Motor neuron (in vitro differentiated cells): ENCODE results near the gene HEPHL1. TPM values are rescaled to one million over a fixed set of nuclear protein-coding genes. Genes with fewer than 3 reads are reported as not detected.

Source experiments
- ATAC-seq, 8 experiments: fragments of 200-7000 bp; cut with Tn5 transposase; replicated peaks in 6 of 8; 2 replicates each; pipeline ENCODE4 v1.8.0; 2021; ENCODE audit warnings: mild to moderate bottlenecking in 8 of 8, moderate library complexity in 8 of 8
- H3K27ac ChIP-seq, 2 donors: fragments of 250-450 bp; sonication (Bioruptor Pico); 2 replicates each; pipeline ENCODE4 v1.9.0; 2021; ENCODE audit warnings: antibody characterized with exemption in 2 of 2, mild to moderate bottlenecking in 2 of 2, moderate library complexity in 1 of 2
- H3K4me1 ChIP-seq, 2 donors: fragments of 250-450 bp; sonication (Bioruptor Pico); replicated peaks in 1 of 2; 2 replicates each; pipeline ENCODE4 v1.6.1; 2021; ENCODE audit warnings: antibody characterized with exemption in 2 of 2, mild to moderate bottlenecking in 2 of 2, moderate library complexity in 1 of 2
- H3K4me3 ChIP-seq, 5 donors: fragments of 250-450 bp; sonication (Bioruptor Pico); 2 replicates each; pipeline ENCODE4 v1.9.0; 2021; ENCODE audit warnings: antibody characterized with exemption in 5 of 5, mild to moderate bottlenecking in 5 of 5, moderate library complexity in 4 of 5
- WGBS, 10 experiments: fragments of 450-650 bp; shearing (Covaris generic); methylation state at CpG; one replicate each; pipeline ENCODE4 v1.0.0; 2022; 5-methylcytosine and 5-hydroxymethylcytosine counted together
- in situ Hi-C, 9 experiments: fragments of 400-800 bp; cut with MboI; loops; one replicate each; pipeline ENCODE4 v1.15.0; 2021; ENCODE audit warnings: low sequenced_read_pairs in 9 of 9, low pct_unique_long_range_greater_than_20kb in 2 of 9; ENCODE audit not compliant: unreplicated experiment in 9 of 9
- total RNA-seq, 8 experiments: library from RNA; unstranded; fragments of 300-600 nt; gene quantifications; 2 replicates each; pipeline versions ENCODE4 v1.2.3 to v1.2.4, GENCODE V29; 2022

HEPHL1 gene
- total RNA-seq, 8 experiments from 2014 or later = under 0.01 to 0.14 (median 0.09) TPM; not detected in 2

DNA sequence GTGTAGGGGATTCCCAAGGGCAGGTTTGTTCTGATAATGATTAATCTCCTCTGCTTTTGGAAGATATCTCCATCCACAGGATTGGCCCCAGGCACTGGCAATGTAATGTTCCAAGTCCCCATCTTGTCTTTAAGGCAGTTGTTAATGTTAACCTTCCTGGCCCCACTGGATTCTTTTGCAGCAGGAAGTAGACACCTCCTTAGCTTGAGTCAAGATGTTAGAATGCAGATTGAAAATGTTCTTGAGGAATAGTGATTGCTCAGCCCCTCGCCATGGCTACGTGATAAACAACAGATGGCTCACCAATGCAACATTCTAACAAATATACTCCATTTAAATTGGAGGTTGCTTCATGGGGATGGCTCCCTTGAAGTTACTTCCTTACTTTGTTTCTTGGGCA is 7.3 kb downstream of the HEPHL1 start:
- H3K4me1 ChIP-seq = no peaks in the 10 kb centered on the region
- ATAC-seq = peak in 2 of 8 experiments; percentile 98 to 99
- H3K27ac ChIP-seq = no peak overlapping the region
- WGBS, 10 experiments = 0 to 72% (median 29%) methylated on average over 2 of the region's 2 CpGs; no CpG with 5 or more reads in 4 of the 10 experiments
- no peak overlapping the region for H3K4me3 ChIP-seq
- in situ Hi-C loops = no loop called here

DNA sequence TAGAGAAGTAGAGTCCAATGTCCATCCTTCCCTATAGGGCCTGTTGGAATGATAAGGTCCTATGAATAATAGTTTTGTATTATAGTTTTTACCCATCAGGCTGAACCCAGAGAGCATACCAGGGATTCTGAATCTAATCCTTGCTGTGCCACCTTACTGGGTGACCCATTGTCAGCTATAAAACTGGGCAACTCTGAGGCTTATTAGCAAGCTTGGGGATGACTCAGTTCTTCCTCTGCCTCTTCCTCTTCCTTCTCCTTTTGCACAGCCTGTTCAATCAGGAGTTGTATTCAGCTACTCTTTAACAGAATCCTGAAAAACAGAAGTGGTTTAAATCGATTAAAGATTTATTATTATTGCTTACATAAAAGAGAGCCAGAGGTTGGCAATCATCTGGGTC is 8.9 kb downstream of the HEPHL1 start:
- WGBS, 10 experiments = 17 to 78% (median 40%) methylated on average over 1 of the region's 1 CpG; no CpG with 5 or more reads in 5 of the 10 experiments
- no peak for ATAC-seq
- Histone ChIP-seq H3K27ac (no peak overlapping the region), H3K4me1 (no peaks in the 10 kb centered on the region), H3K4me3 (no peak overlapping the region)
- in situ Hi-C loops = no loop called here

DNA sequence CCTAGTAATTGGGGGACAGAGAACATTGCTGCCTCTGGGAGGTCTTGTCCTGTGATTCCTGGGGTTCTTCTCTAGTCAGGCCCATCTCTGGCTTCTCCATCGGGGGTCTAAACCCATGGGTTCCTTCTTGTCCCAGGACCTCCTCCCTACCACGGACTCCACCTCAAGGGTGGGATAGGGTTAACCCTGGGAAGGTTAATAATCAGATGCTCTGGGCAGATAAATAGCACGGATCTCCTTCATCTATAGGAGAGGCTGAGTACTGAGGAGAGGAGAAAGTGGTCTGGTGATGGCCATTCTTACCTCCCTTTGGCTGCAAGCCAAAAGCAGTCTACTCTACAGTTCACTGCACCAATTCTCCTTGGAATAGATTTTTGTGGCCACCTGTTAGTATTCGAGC is 10.5 kb downstream of the HEPHL1 start:
- Histone ChIP-seq H3K27ac (no peak overlapping the region), H3K4me3 (no peak overlapping the region), H3K4me1 (no peaks in the 10 kb centered on the region)
- WGBS, 10 experiments = 0 to 65% (median 29%) methylated on average over 1 to 4 of the region's 4 CpGs; no CpG with 5 or more reads in 4 of the 10 experiments
- ATAC-seq = no peak
- in situ Hi-C loops = no loop called here

DNA sequence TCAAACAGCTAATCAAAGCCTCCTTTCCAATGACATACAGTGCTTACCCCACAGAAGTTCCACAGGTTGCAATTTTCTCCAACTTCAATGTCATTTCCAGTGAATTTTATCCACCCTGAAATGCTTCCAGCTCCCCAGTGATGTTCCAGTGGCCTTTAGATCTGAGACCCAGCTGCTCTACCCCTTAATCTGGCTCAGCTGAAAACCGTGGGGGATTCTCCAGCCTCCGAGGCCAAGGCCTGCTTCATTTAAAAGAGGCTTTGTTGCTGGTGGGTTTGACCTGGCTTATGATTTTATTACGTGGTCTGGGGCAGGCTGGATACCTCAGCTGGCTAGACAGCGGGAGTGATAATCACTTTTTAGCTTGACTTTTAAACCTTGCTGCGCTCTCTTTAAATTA is 10.9 kb downstream of the HEPHL1 start:
- Histone ChIP-seq H3K4me1 (no peaks in the 10 kb centered on the region), H3K27ac (no peak overlapping the region), H3K4me3 (no peak overlapping the region)
- no peak for ATAC-seq
- in situ Hi-C loops = no loop called here
- WGBS, 10 experiments = 35 to 100% (median 80%) methylated on average over 1 to 4 of the region's 5 CpGs; no CpG with 5 or more reads in 1 of the 10 experiments

DNA sequence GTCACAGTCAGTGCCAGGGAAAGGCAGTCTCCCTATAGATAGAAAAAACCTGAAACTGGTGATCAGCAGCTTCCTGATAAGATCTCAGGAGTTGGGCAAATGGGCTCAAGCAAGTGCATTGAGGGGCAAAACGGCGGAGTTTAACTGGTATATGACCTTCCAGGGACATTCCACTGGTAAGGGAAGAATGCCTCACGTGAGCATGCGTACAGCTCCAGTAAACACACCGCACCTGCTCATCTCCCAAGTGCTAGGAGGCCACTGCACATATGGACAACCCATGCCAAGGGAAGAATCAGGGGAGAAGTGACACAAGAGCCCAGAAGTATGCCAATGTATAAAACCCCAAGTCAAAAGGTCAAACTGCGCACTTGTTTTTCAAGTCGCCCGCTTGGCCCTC is 11.6 kb downstream of the HEPHL1 start:
- ATAC-seq = no peak
- no peak overlapping the region for H3K4me3 ChIP-seq
- in situ Hi-C loops = no loop called here

DNA sequence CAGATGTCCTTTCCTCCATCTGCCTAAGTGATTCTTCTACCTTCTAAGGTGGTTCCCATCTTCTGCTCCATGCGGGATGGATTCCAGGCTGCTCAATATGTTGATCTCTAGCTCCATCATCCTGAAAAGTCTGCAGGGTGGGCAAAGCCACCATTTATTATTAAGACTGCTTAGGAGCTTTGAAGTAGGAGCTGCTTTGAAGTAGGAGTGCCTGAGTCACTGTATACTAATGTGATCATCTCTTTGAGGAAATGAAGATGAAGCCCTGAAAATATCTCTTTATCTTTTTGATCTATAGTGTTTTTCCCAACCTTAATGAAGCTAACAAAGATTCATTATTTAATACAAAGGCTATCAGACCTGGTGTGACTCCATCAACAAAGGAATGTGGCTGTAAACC is 13.1 kb downstream of the HEPHL1 start:
- no peak overlapping the region for H3K4me3 ChIP-seq
- in situ Hi-C loops = no loop called here
- no peak for ATAC-seq
- H3K4me1 ChIP-seq = no peaks in the 10 kb centered on the region
- no peak overlapping the region for H3K27ac ChIP-seq
- WGBS, 10 experiments = 0% methylated on average over 1 of the region's 1 CpG; no CpG with 5 or more reads in 6 of the 10 experiments

More for the DNA sequence above, 11.6 kb downstream of the HEPHL1 start:
- Histone ChIP-seq H3K4me1 (no peaks in the 10 kb centered on the region), H3K27ac (no peak overlapping the region)
- 17 to 100% (median 75%) methylated on average over 1 to 8 of the region's 8 CpGs; no CpG with 5 or more reads in 1 of the 10 experiments for WGBS, 10 experiments

DNA sequence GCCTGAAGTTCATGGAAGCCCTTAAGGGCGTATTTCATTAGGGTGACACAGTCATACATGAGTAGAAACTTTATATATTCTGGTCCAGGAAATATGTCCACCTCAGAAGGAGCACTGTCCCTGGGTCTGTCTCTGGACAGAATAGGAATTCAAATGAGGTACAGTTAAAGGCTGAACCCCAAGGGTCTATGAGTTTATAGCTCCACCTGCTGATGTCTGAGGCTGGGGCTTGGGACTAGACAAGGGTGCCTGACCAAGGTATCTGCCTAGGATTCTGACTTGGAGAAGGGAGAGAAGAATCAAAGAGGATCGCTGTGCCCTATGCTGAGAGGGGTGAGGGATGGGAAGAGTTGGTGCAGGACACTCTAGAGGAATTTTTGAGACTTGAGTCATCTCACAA is 14.9 kb downstream of the HEPHL1 start:
- no peak overlapping the region for H3K27ac ChIP-seq
- no peak for ATAC-seq
- WGBS, 10 experiments = 42 to 100% (median 82%) methylated on average over 1 to 2 of the region's 2 CpGs; no CpG with 5 or more reads in 4 of the 10 experiments
- in situ Hi-C loops = no loop called here
- no peaks in the 10 kb centered on the region for H3K4me1 ChIP-seq
- H3K4me3 ChIP-seq = no peak overlapping the region

DNA sequence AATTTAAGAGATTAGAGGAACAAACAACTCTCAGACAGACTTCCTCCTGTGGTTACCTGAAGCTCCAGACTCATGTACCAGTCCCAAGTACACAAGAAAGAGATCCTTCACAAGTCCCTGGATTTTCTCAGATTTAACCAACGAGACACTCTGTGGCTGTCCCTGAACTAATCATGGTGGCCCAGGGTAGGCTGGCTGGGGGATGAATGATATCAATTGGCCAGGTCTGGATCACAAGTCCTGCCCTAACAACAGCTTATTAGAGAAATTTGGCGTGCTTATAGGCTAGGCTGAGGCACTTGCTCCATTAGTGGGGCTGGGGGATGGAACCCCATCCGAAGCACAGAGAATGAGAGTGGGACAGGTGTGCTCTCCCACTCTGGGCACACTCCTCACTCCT is 22.1 kb downstream of the HEPHL1 start:
- in situ Hi-C loops = no loop called here
- WGBS, 10 experiments = 0 to 80% (median 60%) methylated on average over 1 to 3 of the region's 3 CpGs; no CpG with 5 or more reads in 4 of the 10 experiments
- ATAC-seq = no peak

DNA sequence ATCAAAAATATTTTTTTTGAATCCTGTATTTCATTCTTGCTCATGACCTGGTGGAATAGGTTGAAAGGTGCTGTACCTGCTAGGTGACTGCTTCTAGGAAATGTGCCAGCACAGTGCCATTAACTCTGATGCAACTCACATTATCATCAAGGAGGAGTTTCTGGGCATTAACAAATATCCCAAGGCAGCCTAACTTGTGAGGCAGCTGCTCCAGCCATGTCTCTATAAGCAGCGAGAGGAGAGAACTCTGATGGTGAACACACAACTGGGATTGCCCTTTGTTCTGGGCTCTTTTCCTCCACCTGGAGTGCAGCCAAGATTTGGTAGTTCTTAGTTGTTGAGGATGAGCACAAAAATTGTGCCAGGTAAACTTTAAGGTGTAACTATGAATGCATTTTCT is 25.6 kb downstream of the HEPHL1 start:
- Histone ChIP-seq H3K4me1 (no peaks in the 10 kb centered on the region), H3K27ac (no peak overlapping the region), H3K4me3 (no peak overlapping the region)
- 0 to 88% (median 67%) methylated on average over 1 of the region's 1 CpG; no CpG with 5 or more reads in 4 of the 10 experiments for WGBS, 10 experiments
- ATAC-seq = no peak
- in situ Hi-C loops = no loop called here

More for the DNA sequence above, 22.1 kb downstream of the HEPHL1 start:
- Histone ChIP-seq H3K4me3 (no peak overlapping the region), H3K27ac (no peak overlapping the region), H3K4me1 (no peaks in the 10 kb centered on the region)

DNA sequence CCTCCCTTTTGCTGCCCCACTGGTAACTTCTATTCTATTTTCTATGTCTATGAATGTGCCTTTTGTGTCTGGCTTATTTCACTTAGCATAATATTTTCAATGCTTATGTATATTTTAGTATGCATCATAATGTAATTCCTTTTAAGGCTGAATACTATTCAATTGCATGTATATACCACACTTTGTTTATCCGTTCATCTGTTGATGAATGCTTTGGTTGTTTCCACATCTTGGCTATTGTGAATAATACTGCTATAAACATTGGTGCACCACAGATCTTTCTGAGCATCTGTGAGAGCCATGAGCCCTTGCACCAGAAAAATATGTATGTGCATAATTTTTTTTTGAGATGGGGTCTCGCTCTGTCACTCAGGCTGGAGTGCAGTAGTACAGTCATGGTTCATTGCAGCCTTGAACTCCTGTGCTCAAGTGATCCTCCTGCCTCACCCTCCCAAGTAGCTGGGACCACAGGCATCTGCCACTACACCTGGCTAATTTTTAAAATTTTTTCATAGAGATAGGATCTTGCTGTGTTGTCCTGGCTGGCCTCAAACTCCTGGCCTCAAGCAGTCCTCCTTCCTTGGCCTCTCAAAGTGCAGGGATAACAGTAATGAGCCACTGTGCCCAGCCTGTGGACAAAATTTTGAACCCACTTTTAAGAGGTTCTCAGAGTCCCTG is 27.0 kb downstream of the HEPHL1 start:
- no peak overlapping the region for H3K4me3 ChIP-seq
- H3K4me1 ChIP-seq = no peaks in the 10 kb centered on the region
- WGBS, 10 experiments = 17 to 100% (median 77%) methylated on average over 1 to 2 of the region's 2 CpGs; no CpG with 5 or more reads in 2 of the 10 experiments
- peak in 1 of 8 experiments; percentile 57 for ATAC-seq
- H3K27ac ChIP-seq = no peak overlapping the region
- in situ Hi-C loops = no loop called here

DNA sequence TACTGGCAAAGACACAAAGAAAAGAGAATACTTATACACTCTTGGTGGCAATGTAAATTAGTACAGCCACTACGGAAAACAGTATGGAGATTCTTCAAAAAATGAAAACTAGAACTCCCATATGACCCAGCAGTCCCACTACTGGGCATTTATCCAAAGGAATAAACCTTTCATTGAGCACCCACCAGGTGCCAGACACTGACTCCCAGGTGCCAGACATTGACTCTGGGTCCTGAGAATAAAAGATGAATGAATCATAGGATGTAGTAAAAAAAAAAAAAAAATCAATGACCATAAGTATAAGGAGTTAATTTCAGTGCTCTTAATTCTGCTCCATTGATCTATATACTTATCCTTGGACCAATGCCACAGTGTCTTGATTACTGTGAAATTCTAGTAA is 28.2 kb downstream of the HEPHL1 start:
- 8 to 78% (median 50%) methylated on average over 1 of the region's 1 CpG; no CpG with 5 or more reads in 3 of the 10 experiments for WGBS, 10 experiments
- in situ Hi-C loops = no loop called here

DNA sequence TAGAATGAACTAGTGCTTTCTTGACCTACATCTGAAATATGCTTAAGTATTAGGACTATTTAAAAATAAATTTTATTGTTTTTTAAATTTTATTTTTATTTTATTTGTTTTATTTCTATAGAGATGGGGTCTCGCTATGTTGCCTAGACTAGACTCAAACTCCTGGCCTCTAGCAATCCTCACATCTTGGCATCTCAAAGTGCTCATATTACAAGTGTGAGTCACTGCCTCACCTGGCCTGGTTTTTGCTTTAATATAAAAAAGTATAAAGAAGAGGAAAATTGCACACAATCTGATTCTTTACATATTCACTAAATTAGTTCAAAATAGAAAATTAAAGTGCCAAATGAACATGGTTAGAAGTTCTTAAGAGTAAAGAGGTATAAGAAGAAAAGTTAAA is 37.5 kb downstream of the HEPHL1 start:
- in situ Hi-C loops = no loop called here
- 43 to 100% (median 80%) methylated on average over 1 of the region's 1 CpG; no CpG with 5 or more reads in 2 of the 10 experiments for whole genome bisulfite sequencing, 10 experiments
- Histone ChIP-seq H3K4me1 (no peaks in the 10 kb centered on the region), H3K4me3 (no peak overlapping the region), H3K27ac (no peak overlapping the region)
- ATAC-seq = no peak

More for the DNA sequence above, 28.2 kb downstream of the HEPHL1 start:
- ATAC-seq = no peak
- Histone ChIP-seq H3K4me3 (no peak overlapping the region), H3K4me1 (no peaks in the 10 kb centered on the region), H3K27ac (no peak overlapping the region)

DNA sequence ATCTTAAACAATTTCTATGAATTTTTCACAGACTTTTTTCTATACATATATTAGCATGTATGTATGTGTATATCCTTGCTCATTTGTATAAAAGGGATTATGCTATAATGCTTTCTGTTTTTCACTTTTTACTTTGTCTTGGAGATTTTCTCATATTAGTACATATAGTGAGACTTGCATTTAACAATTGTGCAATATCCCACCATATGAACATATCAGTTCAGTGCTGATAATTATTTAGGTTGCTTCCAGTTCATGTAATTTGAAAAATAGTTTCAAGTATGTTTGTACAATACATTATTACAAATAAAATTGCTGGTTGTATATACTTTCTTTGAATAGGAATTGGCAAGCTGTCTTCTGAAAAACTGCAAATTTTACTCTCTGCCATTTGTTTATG is 37.9 kb downstream of the HEPHL1 start:
- no peak overlapping the region for H3K27ac ChIP-seq
- H3K4me3 ChIP-seq = no peak overlapping the region
- no peak for ATAC-seq
- in situ Hi-C loops = no loop called here
- H3K4me1 ChIP-seq = no peaks in the 10 kb centered on the region

DNA sequence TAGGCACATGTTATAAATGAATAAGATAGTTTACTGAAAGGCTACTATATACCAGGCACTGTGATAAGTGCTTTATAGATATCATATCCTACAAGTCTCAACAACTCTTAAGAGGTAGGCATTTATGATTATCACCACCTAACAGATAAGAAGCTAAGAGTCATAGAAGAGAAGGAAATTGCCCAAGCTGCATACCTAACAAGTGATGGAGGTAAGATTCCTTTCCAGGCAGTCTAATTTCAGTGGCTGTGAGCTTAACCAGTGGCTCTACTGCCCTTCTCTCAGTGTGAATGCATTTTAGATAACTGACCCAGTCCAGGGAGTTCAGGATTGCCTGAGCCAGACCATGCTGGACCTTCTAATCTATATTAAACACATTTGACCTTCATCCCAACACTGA is 39.2 kb downstream of the HEPHL1 start:
- in situ Hi-C loops = no loop called here
- H3K27ac ChIP-seq = no peak overlapping the region
- ATAC-seq = no peak
- no peaks in the 10 kb centered on the region for H3K4me1 ChIP-seq
- no peak overlapping the region for H3K4me3 ChIP-seq
